GM18867 (cell line): ENCODE data around the gene CD209.

Experiments used
- ATAC-seq: cut with Tn5 transposase; IDR thresholded peaks from one replicate; pipeline ENCODE4 v1.9.1; 2021; ENCODE audit warnings: mild to moderate bottlenecking, moderate library complexity; ENCODE audit not compliant: unreplicated experiment

Gene CD209

DNA sequence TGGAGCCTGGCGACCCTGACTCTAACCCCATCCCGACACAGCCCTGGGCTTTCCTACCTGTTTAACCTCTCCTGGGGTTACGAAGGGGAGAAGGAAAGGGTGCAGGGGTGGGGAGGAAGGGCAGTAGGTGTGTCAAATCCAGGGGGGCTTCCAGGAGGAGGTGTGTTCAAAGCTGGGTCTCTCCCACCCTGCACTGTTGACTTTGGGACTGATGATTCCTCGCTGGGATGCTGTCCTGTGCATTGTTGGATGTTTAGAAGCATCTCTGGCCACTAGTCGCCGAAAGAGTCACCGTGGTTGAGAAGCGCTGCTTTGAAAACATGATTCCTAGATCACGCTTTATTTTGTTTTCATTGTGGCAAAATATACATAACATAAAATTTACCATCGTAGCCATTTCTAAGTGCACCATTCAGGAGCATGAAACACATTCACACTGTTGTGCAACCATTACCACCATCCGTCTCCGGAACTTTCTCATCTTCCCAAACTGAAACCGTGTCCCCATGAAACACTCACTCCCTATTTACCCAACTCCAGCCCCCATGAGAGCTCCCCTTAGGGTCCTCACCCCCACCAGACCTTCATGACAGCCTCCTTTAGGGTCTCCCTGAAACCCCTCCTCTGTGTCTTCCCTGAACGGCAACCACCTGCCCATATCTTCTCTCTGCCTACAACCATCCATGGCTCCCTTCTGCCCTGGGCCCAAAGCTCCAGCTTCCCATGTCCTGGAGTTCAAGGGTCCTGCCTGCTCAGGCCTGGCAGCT is 41.0 kb downstream of the CD209 start:
- ATAC-seq, result no peak

DNA sequence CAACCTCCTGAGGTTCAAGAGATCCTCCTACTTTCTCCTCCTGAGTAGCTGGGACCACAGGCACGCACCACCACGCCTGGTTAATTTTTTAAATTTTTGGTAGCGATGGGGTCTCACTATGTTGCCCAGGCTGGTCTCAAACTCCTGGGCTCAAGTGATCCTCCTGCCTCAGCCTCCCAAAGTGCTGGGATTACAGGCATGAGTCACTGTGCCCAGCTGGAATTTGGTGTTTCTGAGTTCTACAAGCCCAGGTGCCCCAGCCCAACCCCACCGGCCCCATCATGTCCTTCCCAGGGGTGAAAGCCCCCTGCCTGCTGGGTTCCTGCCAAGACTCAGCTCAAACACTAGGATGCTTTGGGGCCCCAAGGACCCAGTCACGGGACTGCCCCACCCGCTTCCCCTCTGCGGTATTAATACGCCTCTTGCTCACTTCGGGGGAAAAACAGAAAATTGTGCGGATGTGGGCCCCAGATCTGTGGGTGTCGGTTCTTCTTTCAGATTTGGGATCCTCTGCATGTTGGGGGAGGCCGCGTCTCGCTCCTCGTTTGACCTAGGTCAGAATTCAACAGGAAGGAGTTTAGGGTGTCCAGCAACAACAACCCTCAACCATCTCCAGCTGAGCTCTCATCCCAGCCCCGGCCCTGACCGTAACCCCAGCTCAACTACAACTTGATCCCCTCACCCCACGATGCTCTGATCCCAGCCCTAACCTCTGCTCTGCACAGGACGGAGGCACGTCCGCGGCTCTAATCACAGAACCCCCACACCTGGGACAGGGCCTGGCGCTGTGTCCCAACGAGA is 41.7 kb downstream of the CD209 start:
- ATAC-seq, result no peak

DNA sequence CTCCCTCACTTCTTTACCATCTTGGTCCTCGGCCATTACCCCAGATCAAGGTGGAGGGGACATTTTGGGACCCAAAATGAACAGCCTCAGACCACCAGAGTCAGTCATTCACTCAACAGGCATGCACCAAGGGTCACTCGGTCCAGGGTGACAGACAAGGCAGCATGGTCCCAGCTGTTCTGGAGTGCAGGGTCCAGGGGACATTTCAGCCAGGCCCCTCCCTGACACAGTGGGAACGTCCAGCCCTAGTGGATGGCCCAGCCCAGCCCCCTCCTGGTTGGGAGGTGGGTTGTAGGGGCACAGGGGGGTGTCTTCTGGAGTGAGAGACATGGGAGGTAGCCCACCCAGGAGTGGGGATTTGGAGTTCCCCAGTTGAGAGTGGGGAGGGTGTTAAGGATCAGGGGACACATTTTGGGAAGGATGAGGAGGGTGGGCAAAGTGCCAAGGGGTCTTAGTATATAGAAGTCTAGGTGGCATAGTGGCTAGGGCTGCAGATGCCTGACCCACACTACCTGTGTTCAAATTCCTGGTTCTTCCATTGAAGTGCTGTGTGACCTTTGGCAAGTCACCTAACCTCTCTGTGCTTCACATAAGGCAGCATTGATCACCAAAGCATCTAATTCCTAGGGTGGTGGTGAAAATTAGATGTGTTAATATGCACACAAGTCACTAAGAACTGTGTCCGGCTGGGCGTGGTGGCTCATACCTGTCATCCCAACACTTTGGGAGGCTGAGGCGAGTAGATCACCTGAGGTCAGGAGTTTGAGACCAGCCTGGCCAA is 42.9 kb downstream of the CD209 start:
- no peak for ATAC-seq

DNA sequence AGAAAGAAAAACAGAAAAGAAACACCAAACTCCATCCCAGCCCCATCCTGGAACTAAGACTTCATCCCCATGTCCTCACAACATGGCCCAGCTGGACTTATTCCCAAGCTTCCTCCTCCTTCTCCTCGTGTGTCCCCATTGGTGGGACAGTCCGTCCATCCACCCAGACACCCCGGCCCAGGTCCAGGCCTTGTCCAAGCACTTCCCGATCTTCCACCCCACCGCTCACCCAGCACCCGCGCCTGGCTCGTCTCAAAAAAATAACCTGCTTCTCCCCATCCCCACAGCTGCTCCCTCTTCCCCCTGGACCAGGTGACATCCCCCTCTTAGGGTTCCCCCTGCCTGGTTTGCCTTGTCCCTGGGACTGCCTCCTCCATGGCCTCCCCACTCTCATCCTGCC is 44.0 kb downstream of the CD209 start:
- ATAC-seq, result no peak

DNA sequence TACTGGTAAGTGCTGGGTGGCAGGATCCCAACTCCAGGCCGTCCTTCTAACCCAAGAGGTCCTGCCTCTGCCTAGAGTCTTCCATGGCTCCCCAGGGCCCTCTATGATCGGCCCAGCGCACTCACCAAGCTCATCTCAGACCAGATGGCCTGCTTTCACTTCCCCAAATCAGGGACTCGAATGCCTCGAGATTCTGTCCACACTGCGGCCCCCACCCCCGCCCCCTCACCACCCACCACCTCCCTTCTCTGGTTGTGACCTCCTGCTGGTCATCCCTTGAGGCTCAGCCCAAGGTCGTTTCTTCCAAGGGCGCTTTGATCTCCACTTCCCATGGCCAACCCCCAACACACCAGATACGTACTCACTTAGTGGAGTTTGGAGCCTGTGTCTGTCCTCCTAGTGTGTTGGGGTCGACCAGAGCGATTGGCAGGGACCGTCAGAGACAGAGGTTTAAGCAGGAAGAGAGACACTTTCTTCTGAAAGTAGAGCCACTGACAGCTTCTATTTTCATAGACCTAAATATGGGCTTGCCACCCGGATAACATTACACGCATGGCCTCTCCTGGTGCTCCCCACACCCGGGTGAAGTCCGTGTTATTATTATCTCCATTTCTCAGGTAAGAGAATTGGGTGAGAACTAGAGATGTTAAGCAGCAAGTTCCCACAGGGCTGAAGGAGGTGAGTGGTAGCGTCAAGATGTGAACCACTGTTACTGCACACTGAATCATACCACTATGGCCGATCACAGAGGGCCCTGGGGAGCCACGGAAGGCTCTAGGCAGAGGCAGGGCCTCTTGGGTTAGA is 45.5 kb downstream of the CD209 start, which contains the start of gene FCER2:
FCER2 (minus strand) TSS at position 478 of the 804 bp plus-strand sequence. CDS start 2,371 bp downstream, outside the sequence.
- ATAC-seq, result peak; percentile 57

DNA sequence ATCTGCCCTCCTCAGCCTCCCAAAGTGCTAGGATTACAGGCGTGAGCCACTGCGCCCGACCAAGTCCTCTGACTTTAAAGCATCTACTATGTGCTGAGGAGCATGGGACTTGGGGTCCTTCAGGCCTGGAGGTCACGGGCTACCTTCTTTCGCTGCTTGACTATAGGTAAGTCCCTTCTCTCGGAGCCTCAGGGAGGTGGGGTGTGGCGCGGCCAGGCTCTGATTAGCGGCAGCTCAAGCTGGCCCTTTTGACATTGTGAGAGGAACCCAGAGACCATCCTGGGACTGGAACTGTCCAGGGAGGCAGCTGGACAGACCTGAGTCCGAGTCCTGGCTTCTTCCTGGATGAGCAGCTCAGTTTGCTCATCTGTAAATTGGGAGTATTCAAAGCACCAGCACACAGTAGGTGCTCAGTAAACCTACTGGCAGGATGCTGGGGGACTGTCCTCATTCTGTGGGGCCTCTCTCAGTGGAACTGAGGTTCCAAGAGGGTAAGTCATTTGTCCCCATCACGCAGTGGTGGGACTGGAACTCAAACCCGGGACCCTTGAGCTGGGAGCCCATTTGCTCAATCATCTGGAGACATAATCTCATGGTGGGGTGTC is 46.2 kb downstream of the CD209 start:
- ATAC-seq, result no peak

DNA sequence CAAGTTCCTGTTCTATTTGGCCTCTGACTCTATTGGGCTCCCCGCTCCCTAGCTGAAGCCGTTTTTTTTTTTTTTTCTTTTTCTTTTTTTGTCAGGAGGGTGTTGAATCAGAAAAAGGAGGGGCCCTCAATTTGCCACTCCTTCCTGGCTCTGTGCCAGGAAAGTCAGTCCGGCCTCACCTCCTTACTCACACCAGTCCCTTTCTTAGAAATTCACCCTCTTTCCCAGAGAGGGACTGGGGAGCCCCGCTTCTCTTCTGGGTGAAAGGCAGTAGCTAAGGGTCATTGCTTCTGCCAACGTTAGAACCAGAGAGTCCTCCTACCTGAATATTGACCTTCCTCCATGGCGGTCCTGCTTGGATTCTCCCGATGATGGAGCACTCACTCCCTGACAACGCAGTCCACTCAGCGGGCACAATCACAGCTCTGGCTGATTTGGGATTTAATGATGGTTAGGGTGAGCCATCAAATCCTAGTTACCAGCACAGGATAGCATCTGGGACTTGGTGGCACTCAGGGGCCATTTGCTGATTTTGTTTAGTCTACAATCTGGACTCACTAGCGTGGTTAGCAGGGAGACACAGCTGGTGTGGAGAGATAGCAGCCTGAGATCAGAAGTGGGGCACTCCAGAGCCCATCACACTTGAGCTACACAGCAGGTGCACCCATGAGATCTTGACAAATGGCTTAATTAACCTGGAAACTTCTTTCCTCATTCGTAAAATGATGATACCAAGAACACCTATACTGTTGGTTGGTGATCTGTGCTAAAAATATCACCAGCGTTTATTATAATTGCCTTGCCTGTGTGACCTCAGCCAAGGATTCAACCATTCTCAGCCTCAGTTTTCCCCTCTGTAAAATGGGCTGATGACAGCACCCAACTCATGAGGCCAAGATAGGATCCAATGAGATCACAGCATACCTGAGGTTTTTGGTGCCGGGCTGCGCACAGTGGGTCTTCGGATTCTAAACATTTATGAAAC is 47.6 kb downstream of the CD209 start:
- ATAC-seq, result no peak

DNA sequence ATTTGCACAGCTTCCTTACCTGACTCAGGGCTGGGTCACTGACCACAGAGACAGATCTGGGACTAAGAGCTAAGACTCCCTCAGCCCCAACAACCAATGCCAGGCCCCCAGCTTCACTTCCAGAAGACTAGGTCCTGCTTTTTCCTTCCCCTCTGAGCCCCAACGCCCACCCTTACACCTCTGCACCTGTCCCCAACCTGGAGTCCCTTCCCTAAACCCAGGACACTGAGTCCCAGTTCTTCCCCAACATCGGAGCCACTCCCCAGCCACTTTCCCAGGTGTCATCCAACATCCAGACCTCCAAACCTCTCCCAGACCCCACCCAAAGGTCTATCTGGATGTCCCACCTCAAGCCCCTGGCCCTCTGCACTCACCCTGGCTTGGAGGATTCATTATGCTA is 48.3 kb downstream of the CD209 start:
- ATAC-seq, result no peak

DNA sequence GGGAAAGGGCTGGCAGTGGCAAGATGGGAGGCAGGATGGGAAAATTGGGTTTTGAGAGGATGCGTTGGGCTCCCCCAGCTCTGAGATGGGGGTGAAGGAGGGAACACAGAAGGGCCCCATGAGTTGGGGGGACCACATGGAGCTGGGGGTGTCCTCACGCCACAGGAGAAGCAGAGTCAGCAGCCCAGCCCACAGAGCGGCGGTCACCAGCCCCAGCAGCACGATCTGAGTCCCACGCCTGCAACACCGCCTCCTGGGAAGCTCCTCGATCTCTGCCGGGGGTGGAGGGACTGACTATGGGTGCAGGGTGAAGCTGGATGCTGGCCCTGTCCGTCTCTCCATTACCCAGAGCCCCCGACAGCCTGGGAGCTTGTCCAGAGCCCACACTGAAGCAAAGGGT is 48.8 kb downstream of the CD209 start:
- ATAC-seq, result no peak

DNA sequence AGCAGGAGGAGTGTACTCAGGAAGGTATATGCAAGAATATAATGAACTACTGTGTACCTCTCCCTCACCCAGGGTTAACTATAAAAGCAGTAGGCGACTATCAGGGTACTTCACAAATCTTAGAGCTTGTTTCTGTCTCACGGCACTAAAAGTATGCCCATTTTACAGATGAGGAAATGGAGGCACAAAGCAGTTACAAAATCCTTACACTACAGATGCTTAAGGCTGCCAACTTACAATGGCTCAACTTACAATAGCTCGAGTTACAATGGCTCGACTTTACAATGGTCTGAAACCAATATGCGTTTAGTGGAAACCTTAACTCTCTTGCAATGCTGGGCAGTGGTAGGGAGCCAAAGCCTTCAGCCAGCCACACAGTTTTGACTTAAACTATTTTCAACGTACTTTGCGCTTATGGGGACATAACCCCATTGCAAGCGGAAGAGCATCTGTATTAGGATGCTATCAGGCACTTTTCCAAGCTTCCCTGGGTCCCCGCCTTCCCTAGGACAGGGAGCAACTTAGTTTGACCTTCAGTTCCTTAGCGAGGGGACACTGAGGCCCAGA is 49.5 kb downstream of the CD209 start:
- no peak for ATAC-seq

DNA sequence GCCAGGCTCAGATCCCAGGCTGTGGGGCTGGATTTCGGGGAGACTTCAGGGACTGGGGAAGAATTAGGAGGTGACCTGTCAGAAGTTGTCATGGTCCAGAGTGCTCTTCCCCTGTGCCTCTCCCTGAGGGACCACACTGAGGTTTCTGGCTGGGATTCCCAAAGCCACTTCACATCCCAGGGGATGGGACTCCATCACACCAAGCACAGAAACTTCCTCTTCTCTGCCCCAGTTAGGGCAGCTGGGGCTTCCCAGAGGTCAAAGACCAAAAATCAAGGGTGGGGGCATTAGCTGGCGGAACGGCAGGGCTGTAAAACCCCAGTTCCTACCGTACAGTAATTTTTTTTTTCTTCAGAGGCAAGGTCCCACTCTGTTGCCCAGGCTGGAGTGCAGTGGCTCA is 52.8 kb downstream of the CD209 start:
- ATAC-seq, result no peak

DNA sequence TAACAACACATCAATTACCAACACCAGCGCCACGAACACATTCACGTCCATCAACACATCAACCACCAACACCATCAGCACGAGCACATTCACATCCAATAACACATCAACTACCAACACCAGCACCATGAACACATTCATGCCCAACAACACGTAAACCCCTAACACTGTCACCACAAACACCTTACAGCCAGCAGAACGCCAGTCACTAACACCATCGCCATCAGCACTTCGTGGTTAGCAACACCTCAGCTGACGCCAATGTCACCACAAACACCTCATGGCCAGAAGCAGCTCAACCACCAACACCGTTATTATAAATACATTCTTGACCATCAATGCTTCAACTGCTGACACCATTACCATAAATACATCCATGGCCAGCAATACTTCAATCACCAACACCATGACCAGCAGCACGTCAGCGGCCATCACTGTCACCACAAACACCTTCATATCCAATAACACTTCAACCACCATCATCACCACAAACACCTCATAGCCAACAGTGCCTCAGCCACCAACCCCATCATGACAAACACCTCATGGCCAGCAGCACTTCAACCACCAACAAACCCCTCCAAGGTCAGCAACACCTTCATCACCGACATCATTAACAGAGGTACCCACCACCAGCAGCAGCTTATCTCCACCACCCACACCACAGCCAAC is 54.8 kb downstream of the CD209 start:
- no peak for ATAC-seq

DNA sequence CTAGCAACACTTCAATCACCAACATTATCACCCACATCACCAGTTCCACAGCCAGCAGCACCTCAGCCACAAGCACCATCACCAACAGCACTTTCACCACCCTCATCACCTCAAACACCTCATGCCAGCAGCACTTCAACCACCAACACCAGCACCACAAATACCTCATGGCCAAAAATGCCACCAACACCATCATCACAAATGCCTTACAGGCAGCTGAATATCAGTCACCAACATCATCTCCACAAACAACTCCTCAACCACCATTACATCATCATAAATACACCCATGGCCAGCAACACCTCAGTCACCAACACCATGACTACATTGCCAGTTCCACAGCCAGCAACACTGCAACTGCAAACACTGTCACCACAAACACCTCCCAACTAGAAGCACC is 55.8 kb downstream of the CD209 start:
- ATAC-seq, result no peak

DNA sequence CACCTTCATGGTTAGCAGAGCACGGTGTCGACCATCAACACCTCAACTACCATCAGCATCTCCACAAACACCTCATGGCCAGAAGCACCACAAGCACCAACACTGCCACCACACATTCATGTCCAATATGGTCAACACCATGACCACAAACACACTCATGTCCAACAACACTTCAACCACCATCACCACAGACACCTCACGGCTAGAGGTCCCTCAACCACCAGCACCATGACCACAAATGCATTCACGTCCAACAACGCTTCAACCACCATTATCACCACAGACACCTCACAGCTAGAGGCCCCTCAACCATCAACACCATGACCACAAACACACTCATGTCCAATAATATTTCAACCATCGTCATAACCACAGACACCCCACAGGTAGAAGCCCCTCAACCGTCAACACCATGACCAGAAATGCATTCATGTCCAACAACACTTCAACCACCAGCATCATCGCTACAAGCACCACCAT is 56.5 kb downstream of the CD209 start:
- ATAC-seq, result peak; percentile 49
